Gastroesophageal sphincter (tissue), 3 donors: ENCODE measurements around the gene PCBP3.

Experiments
- CTCF ChIP-seq, 4 experiments: fragments of 200-600 bp in 2 of 4; fragments of 450-650 bp in 2 of 4; sonication (generic) in 1 of 4; IDR thresholded peaks; one replicate each; pipeline ENCODE4 v1.5.1; 2017 to 2019; ENCODE audit warnings: antibody characterized with exemption in 4 of 4, mild to moderate bottlenecking in 2 of 4, moderate library complexity in 2 of 4
- EP300 ChIP-seq: sonication (generic); formaldehyde crosslinking; IDR thresholded peaks from one replicate; pipeline ENCODE4 v1.6.1; 2017; ENCODE audit warnings: antibody characterized with exemption, mild to moderate bottlenecking
- POLR2A ChIP-seq, 2 donors: fragments of 450-650 bp; IDR thresholded peaks; one replicate each; pipeline ENCODE4 v1.6.1; 2017; ENCODE audit warnings: antibody characterized with exemption in 2 of 2, mild to moderate bottlenecking in 2 of 2, moderate library complexity in 1 of 2
- POLR2AphosphoS5 ChIP-seq: sonication (generic); formaldehyde crosslinking; IDR thresholded peaks from one replicate; pipeline ENCODE4 v1.6.1; 2017; ENCODE audit warnings: antibody characterized with exemption

GRCh38 chr21:45893740-45894449, 250.4 kb downstream of the PCBP3 start:
- TF ChIP-seq CTCF (IDR thresholded peaks at IDR 0.05) (no peak), POLR2A (IDR thresholded peaks at IDR 0.05) (no peak), POLR2AphosphoS5 (no peak), EP300 (no peak)
